DND-41 (cell line): Measurements from ENCODE around the gene CNEP1R1.

ENCODE experiments used
- EZH2 ChIP-seq: IDR thresholded peaks from 3 replicates; pipeline ENCODE4 v1.6.1; 2012; ENCODE audit warnings: borderline replicate concordance, low read depth, mild to moderate bottlenecking, moderate library complexity, low read length, inconsistent platforms; ENCODE audit not compliant: severe bottlenecking
- TF ChIP-seq, protein P1 (sequence below): IDR thresholded peaks from 2 replicates; pipeline ENCODE4 v1.5.1; 2012; ENCODE audit warnings: borderline replicate concordance, low read length, moderate library complexity, mild to moderate bottlenecking; ENCODE audit not compliant: poor library complexity, severe bottlenecking; ENCODE audit errors: extremely low read depth

- TF ChIP-seq, protein P1, sequence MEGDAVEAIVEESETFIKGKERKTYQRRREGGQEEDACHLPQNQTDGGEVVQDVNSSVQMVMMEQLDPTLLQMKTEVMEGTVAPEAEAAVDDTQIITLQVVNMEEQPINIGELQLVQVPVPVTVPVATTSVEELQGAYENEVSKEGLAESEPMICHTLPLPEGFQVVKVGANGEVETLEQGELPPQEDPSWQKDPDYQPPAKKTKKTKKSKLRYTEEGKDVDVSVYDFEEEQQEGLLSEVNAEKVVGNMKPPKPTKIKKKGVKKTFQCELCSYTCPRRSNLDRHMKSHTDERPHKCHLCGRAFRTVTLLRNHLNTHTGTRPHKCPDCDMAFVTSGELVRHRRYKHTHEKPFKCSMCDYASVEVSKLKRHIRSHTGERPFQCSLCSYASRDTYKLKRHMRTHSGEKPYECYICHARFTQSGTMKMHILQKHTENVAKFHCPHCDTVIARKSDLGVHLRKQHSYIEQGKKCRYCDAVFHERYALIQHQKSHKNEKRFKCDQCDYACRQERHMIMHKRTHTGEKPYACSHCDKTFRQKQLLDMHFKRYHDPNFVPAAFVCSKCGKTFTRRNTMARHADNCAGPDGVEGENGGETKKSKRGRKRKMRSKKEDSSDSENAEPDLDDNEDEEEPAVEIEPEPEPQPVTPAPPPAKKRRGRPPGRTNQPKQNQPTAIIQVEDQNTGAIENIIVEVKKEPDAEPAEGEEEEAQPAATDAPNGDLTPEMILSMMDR: no peak
- TF ChIP-seq EZH2: no peak
Measured at GRCh38 chr16:50040710-50041109, 15.7 kb downstream of the CNEP1R1 start.
